ENCODE results near the gene FAM234B.

FAM234B gene

DNA sequence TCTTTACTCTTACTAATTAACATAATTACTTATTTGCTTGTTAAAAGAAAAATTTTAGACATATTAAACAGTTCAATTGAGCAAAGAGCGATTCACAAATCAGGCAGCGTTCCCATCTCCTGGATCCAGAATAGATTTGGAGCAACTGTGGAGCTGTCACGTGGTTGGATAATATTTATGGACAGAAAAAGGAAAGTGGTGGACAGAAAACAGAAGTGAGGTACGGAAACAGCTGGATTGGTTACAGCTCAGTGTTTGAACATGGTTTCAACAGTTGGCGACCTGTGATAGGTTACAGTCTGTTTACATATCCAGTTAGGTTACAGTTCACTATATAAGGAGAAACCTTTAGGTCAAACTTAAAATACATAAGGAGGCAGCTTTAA, 19.7 kb upstream of the FAM234B start:
- Histone ChIP-seq H4K20me1 (ENCODE audit: insufficient read depth) (no peaks in the 10 kb centered on the region), H2AFZ (ENCODE audit: low read depth) (no peak overlapping the region), H3K4me3 (IDR thresholded peaks at IDR 0.05; ENCODE audit: insufficient read depth, low read depth, low read length) (no peak overlapping the region), H3K36me3 (ENCODE audit: insufficient read depth) (no peaks in the 10 kb centered on the region), H3K79me2 (ENCODE audit: insufficient read depth, low read depth) (no peaks in the 10 kb centered on the region), H3K4me2 (no peak overlapping the region), H3K27me3 (ENCODE audit: insufficient read depth, low read depth) (no peaks in the 10 kb centered on the region), H3K9ac (no peak overlapping the region), H3K4me1 (ENCODE audit: low read depth, poor library complexity, severe bottlenecking) (no peaks in the 10 kb centered on the region), H3K27ac (no peak overlapping the region)
- TF ChIP-seq, protein P1, sequence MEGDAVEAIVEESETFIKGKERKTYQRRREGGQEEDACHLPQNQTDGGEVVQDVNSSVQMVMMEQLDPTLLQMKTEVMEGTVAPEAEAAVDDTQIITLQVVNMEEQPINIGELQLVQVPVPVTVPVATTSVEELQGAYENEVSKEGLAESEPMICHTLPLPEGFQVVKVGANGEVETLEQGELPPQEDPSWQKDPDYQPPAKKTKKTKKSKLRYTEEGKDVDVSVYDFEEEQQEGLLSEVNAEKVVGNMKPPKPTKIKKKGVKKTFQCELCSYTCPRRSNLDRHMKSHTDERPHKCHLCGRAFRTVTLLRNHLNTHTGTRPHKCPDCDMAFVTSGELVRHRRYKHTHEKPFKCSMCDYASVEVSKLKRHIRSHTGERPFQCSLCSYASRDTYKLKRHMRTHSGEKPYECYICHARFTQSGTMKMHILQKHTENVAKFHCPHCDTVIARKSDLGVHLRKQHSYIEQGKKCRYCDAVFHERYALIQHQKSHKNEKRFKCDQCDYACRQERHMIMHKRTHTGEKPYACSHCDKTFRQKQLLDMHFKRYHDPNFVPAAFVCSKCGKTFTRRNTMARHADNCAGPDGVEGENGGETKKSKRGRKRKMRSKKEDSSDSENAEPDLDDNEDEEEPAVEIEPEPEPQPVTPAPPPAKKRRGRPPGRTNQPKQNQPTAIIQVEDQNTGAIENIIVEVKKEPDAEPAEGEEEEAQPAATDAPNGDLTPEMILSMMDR (conservative IDR thresholded peaks at IDR 0.05; ENCODE audit: low read depth, low read length): no peak

DNA sequence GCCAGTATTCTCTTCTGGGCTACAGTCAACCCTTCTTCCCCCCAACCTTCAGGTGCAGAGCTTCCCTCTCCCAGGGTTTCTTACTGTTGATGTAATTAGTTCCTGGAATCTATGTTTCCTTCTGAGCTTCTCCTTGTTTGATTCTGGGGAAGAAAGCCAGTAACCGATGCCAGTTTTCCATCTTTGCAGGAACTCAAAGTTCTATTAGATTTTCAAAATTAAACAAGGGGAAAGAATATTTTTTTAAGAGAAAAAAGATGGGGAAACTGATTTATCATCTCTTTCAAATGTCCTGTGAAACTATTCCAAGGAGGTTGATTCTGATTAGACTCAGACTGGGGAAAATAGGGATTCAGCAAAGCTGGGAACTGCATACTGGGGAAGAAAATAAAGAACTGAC, 17.9 kb upstream of the FAM234B start:
- Histone ChIP-seq H2AFZ (ENCODE audit: low read depth) (no peak overlapping the region), H3K79me2 (ENCODE audit: insufficient read depth, low read depth) (no peaks in the 10 kb centered on the region), H3K9ac (no peak overlapping the region), H3K4me2 (no peak overlapping the region), H3K27ac (no peak overlapping the region), H3K4me3 (IDR thresholded peaks at IDR 0.05; ENCODE audit: insufficient read depth, low read depth, low read length) (no peak overlapping the region), H3K27me3 (ENCODE audit: insufficient read depth, low read depth) (no peaks in the 10 kb centered on the region), H3K36me3 (ENCODE audit: insufficient read depth) (no peaks in the 10 kb centered on the region), H3K4me1 (ENCODE audit: low read depth, poor library complexity, severe bottlenecking) (no peaks in the 10 kb centered on the region), H4K20me1 (ENCODE audit: insufficient read depth) (no peaks in the 10 kb centered on the region)
- TF ChIP-seq, protein P1 (conservative IDR thresholded peaks at IDR 0.05; ENCODE audit: low read depth, low read length): no peak

DNA sequence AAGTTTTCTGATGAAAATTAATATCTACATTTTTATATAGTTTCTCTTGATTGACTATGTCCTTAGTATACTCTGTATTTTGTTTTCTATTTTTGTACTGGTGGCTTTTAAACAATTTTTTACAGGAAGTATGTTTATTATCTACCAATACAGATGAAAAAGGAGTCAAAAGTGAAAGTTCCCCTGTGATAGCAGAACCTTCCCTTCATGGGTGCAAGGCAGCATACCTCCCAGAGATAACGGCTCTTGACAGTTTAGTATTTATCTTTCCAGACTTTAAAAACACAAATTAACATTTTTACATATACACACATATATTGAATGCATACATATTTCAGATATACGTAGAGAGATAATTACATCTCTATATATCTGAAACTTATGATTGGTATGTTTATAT, 17.1 kb upstream of the FAM234B start:
- TF ChIP-seq, protein P1 (conservative IDR thresholded peaks at IDR 0.05; ENCODE audit: low read depth, low read length): no peak
- no peaks in the 10 kb centered on the region for H4K20me1 ChIP-seq (ENCODE audit: insufficient read depth)
- no peaks in the 10 kb centered on the region for H3K4me1 ChIP-seq (ENCODE audit: low read depth, poor library complexity, severe bottlenecking)
- no peak overlapping the region for H2AFZ ChIP-seq (ENCODE audit: low read depth)
- H3K4me3 ChIP-seq (IDR thresholded peaks at IDR 0.05; ENCODE audit: insufficient read depth, low read depth, low read length): no peak overlapping the region
- H3K4me2 ChIP-seq: no peak overlapping the region
- H3K36me3 ChIP-seq (ENCODE audit: insufficient read depth): no peaks in the 10 kb centered on the region
- no peak overlapping the region for H3K27ac ChIP-seq
- H3K27me3 ChIP-seq (ENCODE audit: insufficient read depth, low read depth): no peaks in the 10 kb centered on the region
- H3K79me2 ChIP-seq (ENCODE audit: insufficient read depth, low read depth): no peaks in the 10 kb centered on the region
- H3K9ac ChIP-seq: no peak overlapping the region

DNA sequence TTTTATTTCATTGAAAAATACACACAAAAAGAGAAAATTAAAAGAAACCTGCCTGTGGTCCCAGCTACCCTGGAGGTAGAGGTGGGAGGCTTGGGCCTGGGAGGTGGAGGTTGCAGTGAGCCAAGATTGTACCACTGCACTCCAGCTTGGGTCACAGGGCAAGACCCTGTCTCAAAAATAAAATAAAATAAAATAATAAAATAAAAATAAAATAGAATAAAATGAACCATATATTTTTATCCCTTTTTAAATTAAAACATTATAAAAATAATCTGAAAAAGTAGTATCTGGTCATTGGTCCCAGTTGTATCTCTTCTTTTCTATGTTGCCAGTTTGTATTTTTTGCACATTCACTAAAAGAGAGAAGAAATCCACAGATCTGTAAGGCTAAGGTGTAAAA, 16.7 kb upstream of the FAM234B start:
- no peaks in the 10 kb centered on the region for H3K36me3 ChIP-seq (ENCODE audit: insufficient read depth)
- H4K20me1 ChIP-seq (ENCODE audit: insufficient read depth): no peaks in the 10 kb centered on the region
- H3K9ac ChIP-seq: no peak overlapping the region
- no peak overlapping the region for H3K27ac ChIP-seq
- TF ChIP-seq, protein P1 (conservative IDR thresholded peaks at IDR 0.05; ENCODE audit: low read depth, low read length): no peak
- no peaks in the 10 kb centered on the region for H3K79me2 ChIP-seq (ENCODE audit: insufficient read depth, low read depth)
- no peak overlapping the region for H3K4me3 ChIP-seq (IDR thresholded peaks at IDR 0.05; ENCODE audit: insufficient read depth, low read depth, low read length)
- H3K4me1 ChIP-seq (ENCODE audit: low read depth, poor library complexity, severe bottlenecking): no peaks in the 10 kb centered on the region
- H3K27me3 ChIP-seq (ENCODE audit: insufficient read depth, low read depth): no peaks in the 10 kb centered on the region
- no peak overlapping the region for H2AFZ ChIP-seq (ENCODE audit: low read depth)
- H3K4me2 ChIP-seq: no peak overlapping the region
